ENCODE data around the gene POGLUT2.

DNA sequence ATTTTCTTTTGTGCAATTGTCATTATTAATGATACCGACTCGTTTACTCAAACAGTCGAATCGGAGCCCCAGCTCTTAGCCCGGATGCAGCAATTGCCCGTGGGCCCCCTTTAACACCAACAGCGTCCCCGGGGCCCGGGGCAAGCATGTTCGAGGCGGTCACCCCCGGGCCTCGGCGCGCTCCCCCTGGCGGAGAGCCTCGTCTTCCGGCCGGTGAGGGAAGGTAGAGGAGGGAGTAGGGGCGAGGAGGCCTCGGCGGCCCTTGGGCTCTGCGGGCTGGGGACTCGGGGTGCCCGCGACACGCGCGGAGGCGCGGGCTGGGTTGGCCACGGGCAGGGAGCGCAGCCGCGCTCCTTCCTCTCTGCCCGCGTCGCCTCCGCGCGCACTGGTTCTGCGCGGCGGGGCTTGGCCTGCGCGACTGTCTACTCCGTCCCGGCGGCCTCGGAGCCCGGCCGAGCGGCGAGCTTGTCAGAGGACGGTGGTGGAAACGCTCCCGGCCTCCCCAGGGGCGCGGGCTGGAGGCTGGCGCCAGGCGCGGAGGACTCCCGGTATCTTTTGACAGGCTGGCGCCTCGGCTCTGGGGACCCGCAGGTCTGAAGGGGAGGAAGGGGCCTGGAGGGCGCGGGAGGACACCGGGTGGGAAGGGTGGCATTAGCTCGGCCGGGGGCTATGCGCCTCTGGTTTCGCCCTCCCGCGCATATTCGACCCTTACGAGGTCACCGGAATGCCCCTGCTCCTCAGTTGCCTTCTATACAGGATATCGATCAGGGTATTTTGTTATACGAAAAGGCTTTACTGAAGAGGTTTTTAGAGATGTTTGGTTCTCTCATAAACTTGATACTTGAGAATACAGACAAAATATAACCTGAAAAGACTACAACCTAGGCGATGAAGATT is 1.6 kb upstream of the POGLUT2 start:
- TF ChIP-seq CTCF (IDR thresholded peaks at IDR 0.05; ENCODE audit: low read depth, low read length) (peak; percentile 76), EZH2phosphoT487 (IDR thresholded peaks at IDR 0.05; ENCODE audit: low read depth) (no peak)
